HG03439 (cell line): ENCODE measurements around the gene RPL19.

Experiments
- ATAC-seq: cut with Tn5 transposase; IDR thresholded peaks from one replicate; pipeline ENCODE4 v1.9.1; 2021; ENCODE audit warnings: mild to moderate bottlenecking, moderate library complexity; ENCODE audit not compliant: unreplicated experiment

RPL19 gene

DNA sequence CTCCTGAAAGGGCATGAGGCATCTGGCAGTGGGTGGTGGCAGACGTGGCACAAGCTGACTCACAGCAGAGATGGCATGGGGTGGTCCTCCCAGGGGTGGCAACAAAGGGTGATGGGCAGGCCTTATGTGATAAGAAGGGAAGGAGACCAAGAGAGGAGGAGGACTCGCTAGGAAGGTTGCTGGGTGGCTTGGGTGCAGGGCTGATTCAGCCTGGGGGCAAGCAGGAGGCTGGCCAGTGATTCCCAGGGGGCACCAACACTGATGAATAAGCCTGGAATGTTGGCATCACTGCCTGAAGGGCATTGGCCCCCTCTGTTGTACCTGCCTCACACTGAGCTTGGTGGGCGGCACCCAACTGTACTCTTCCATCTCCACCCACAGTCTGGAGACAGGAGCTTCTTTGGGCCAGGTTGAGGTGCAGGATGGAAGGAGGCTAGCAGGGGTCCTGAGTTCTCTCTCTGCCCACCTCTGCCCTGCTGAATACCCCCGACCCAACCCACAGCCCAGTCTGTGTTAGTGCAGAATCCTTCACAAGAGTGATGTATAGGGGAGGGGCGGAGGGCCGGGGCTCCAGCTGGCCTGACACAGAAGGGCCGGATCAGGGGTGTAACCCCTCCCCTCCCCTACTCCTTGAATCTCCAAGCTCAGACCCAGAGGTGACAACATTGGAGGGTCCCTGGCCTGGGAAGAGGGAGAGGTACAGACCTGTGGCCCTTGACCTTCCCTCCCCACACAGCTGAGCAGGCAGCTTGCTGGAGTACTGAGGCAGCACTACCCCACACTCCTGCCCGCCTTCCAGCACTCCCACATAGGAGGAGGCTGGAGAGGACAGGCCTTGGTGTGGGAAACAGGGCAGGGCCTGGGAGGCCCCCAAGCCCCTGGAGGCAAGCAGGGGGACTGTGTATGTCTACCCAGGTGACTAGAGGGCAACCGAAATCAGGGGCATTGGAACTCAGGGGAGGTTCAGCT, 23.1 kb downstream of the RPL19 start:
- ATAC-seq = no peak

DNA sequence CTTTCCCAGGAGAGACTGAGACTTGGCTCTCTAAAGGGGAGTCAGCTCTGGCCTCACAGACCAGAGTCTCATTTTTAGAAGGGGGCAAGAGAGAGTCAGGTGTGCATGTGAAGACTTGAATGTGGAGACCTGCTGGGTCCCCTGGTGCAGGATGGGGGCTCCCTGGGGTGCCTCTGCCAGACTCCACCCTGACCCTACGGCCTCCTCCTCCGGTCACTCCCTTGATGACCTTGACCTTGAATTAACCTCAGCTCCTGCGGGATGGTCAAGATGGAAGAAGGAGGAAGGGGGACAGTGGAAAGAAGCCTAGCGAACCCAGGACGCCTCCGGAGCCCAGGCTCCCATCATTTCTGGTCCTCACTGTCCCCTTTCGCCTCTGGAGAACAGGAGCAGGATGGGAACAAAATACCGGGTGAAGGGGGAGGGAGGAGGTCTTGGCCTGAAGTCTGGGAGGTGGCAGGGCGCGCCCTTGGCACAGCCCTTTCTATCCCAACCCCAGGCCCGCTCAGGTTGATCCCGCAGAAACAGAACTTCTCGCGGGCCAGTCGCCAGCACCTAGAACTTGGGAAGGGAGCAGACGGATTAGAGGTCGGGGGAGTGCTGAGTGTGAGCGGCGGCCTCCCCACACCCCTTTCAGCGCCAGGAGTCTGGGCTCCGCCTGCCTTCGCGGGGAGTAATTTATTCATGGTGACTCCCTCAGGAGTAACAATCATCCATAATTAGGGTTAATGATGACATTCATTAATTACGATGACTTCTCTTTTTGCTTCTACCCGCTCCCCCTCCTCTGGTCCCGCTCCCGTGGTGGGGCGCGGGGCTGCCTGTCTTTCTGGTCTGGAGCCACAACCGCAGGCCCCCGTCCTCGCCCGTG, 24.1 kb downstream of the RPL19 start:
- ATAC-seq = no peak

DNA sequence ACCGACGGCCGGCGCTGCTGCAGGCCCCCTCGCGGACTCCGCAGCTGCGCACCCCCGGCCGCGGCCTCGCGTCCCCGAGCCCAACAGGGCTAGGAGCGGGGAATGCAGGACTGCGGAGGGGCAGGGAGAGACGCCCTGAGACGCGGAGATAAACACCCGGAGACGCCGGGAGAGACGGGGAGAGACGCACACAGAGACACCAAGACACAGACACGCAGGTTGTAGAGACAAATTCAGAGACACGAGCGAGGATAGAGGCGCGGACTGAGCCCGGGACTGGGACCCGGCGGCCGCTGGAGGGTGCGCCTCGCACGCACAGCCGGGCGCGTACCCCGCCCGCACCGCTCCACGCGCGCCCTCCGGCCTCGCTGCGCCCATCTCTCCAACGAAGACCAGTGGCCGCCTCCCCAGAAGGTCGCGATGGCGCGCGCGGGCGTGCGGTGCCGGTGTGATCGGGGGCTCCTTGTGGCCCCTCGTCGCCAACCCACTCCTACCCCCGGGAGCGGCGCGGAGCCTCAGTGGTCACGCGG, 24.8 kb downstream of the RPL19 start:
- ATAC-seq = no peak

DNA sequence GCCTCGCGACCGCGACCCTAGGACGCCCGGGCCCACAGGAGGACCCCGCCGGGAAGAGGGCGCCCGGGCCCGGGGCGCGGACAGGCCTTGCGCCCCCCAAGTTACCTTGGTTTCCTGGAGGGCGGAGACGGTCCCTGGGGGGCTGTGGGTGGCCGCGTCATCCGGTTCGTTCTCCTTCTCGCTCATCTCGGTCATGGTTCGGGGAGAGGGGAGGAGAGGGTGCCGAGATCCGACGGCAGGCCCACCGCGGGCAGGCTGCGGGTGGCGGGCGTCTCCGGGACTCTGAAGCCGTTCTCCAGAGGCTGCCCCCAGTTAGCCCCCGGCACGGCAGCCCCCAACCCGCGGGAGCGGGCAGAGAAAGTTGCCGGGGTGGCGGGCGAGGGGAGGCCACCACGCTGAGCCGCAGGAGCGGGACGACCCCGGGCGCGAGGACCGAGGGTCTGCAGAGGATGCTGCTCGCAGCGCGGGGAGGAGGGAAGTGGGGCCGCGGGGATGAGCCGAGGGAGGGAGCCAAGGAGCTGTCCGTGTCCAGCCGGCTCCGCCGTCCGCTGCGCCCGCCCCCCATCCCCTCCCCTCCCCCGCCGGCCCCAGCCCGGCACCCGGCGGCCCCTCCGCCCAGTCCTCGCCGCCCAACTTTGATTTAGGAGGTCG, 25.4 kb downstream of the RPL19 start, which contains the start of gene STAC2:
Gene STAC2, minus strand, starts transcription at position 638 of the 651 bp plus-strand sequence. Its CDS starts 443 bp downstream, at position 195.
- ATAC-seq = no peak

DNA sequence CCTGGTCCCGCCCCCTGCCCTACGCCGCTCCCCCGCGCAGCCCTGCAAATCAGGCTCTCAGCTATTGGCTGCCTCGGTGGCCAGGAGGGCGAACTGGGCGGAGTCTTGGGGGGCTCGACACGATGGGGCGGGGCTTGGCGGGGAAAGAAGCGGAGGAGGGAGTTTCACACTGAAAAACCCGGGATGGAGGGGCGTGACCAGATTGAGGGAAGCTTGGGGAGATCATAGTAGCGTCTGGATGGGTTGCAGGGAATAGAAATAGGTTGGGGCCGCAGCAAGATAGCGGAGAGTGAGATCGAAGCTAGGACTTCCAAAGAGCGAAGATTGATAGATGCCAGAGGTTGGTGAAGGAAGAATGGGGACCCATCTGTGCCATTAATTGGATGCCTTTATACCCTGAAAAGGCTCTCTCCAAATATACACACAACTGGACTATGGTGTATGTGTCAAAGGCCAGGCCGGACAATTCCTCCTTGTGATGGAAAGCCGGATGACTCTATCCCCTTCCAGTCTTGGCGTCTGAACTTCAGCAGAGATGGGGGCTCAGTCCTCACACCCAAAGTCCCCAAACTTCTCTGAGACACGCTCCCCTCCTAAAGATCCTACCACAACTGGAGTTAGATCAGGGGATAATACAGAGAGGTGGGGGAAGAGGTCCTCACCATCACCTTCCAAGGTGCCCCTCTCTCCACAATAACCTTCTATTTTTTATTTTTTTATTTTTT, 26.0 kb downstream of the RPL19 start:
- no peak for ATAC-seq

DNA sequence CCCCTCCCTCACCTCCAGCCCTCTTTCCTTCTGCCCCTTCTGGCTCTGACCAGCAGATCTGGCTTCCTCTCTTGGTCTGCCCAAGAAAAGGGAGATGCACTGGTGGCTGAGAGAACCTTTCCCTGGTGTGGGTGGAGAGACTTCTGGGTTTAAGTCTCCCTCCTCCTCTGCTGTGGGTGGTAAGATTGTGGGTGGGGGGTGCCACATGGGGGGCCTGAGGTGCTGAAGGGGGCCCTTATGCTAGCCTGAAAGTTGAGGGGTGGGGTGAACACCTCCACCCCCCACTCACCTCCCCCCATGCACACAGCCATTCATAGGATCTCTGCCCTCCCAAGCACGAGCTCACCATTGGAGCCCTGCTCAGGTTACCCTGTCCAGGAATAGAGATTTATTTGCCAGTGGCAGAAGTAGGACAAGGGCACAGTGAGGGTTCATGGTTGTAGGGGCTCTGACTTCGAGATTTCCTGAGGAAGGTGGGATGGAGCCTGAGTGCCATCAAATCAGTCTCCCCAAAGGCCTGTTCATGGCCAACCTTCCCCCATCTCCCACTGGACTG, 27.4 kb downstream of the RPL19 start:
- ATAC-seq = no peak

DNA sequence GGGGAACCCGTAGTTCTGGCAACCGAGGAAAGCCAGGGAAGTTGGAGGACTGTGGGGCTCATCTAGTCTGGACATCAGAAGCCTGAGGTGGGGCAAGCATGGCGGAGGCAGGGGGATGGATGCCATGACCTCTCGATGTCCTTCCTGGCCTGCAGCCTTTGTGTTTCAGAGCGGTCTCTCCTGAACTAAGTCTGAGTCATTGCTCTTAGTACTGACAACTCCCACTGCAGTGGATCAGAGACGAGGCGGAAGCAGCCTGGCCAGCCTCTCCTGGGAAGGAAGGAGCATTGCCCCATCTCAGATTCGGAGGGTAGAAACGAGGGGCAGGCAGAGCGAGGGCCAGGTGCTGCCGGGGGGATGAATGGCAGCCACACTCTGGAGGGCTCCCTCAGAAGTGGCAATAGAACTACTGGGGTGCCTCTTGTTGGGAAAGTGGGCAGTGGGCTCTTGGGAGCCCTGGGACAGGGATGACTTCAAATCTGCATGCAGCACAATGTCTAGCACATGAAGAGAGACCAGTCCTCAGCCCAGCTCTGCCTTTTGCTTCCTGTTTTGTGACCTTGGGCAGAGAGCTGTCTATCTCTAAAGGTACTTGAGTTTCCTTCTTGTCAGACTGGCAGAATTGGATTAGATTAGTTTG, 29.3 kb downstream of the RPL19 start:
- ATAC-seq = no peak

DNA sequence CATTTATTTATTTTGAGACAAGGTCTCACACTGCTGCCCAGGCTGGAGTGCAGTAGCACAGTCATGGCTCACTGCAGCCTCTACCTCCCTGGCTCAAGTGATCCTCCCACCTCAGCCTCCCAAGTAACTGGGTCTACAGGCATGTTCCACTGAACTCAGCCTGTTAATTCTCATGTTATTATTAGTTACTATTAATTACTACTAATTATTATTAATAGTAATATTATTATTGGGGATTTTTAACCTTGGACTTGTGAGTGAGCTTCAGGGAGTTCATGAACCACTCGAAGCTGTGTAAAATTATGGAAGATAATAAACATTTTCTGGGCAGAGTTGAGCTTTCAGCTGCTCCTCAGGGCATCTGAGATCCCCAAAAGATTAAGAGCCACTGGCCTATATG, 30.3 kb downstream of the RPL19 start:
- no peak for ATAC-seq

DNA sequence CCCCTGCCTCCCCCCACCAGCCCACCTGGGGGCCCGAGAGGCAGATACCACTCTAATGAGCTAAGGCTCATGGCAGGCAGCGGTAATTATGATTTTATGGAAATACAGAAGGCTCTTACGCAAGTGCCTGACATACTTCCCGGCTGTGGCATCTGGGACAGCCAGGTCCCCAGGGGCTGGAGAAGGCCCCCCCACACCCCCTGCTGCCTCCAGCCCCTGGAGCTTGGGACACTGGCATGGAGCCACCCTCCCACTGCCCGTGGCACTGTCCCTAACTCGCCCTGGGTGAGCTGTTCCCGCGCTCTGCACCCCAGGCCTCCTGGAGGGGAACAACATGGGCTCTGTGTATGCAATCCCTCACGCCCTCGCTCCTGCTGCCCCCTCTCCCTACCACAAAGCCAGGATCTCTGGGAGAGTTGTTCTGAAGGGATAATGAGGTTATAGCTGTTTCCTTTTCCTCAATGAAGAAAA, 31.0 kb downstream of the RPL19 start:
- ATAC-seq = no peak

DNA sequence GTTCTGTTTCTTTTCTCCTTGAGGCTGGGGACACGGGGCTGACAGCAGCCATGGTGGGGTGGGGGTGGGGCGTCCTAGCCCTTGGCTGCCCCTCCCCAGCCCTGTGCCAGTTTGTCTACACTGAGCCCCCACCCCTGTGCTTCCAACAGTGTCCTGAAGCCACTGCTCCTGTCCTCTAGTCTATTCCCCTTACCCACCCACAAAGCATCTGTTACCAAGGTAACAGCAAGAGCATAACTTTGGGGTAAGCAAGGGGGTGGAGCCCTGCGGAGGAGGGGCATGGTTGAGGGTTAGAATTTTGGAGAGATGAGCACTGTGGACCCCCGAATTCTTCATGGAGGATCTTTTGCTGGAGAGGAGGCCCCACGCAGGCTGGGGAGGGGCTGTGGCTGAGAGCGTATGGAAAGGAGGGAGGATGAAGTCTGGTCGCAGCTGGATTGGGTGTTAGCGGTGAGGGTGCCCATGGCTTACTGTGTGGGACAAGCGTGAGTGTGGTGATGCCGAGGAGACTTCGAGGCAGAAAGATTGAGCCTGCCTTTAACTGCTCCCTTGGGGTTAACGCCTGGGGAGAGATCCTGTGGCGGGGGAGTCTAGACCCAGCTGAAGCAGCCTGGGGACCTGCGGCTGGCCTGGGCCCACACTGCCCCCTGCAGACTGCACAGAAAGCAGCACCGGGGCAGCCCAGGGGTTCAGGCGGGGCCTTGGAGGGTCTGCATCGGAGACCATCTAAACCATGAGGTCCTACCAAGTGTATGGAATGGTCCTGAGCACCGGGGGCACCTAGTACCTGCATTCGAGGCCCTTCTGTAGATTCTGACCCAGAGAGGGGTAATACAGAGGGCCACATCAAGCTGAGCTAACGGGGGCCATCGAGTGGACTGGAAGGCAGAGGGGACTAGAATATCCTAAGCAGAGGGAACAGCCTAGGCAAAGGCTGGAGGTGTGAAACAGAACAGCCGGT, 31.8 kb downstream of the RPL19 start:
- no peak for ATAC-seq

DNA sequence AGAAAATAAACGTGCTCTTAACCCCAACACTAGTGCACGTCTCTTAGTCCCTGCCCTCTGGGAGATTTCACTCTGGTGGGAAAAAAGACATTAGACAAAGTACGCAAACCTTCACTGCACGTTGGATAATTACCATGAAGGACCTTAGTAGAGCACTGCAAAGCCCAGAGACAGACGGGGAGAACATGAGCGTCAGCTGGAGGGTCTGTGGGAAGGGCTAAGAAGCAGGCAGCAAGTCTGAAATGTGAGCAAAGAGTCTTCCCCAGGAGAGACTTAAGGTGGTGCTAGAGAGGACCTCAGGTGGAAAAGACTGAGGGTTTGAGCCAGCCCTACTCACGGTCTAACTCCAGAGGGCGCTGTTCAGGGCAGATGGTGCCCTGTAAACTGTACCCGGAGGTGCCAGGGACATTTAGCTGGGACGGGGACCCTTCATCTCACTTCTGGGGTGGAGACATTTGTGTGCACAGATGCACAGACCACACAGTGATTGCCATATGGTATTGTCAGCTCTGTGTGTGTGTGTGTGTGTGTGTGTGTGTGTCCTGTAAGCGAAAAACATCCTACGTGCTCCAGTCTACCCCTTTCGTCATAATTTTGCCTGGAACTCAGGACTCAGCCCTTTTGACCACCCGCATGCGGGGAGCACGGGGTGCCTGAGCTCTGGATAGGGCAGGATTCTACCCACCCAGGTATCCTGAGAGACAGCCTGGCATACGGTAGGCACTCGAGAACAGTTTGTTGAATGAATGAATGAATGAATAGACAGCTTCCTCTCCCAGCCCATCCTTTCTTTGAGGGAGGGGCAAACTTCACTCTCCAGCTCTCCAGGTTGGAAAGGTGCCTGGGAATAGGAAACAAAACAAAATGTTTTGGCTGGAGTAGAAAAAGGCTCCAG, 35.7 kb downstream of the RPL19 start:
- no peak for ATAC-seq

DNA sequence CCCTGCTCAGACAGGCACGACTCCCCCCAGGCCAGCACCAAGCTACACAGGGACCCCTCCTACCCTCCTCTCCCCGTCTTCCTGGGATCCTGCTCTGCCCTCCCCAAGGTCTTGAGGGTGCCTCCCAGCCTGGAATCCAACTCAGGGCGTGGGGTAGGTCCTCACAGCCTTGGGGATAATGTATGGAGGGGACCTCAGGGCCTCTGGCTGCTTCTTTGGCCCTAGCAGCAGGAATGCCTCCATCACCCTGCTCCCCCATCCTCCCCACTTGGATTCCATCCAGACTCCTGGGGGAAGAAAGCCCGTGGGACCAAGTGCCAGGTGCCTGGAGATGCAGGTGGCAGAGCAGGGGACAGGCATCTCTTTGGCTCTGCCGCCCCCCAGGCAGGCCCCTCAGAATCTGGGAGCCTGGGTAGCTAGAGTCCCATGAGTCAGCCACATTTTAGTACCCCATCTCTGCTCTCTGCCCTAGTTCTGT, 36.4 kb downstream of the RPL19 start:
- ATAC-seq = no peak

DNA sequence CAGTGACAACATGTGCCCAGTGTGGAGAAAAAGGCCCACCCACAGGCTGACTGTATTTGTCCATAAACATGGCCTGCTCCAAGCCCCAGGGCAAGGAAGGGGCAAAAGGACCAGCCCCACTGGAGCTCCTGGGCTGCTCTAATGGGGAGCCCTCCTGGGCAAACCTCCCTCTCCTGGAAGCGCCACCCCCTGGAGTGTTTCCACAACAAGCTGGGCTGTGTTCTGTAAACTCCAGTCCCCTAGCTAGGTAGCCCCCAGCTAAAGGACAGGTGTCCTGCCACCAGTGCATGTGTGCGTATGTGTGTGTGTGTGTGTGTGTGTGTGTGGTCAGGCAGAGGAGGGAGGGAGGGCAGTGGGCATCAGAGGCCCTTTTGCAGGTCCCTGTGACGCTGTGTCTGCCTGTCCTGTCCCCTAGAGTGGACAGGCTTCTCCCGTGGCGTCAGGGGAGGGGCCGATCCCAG, 36.9 kb downstream of the RPL19 start:
- ATAC-seq = no peak

DNA sequence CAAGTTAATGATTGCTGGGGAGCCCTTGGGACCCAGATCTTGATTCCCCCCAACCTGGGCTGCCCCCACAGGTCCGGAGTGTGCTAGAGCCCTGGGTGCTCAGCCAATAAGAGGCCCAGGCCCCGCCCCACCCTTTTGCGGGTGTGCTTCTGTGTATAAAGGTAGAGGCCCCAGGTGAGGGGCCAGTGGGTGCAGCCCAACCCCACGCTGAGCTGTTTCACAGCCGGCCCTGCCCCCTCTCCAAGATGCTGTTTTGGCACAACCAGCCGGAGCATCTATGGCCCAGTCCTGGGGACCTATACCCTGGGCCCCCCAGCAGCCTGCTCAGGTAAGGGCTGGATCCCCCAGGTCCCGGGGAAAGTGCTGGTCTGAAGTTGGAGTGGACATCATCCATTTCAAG, 37.5 kb downstream of the RPL19 start:
- ATAC-seq = no peak

DNA sequence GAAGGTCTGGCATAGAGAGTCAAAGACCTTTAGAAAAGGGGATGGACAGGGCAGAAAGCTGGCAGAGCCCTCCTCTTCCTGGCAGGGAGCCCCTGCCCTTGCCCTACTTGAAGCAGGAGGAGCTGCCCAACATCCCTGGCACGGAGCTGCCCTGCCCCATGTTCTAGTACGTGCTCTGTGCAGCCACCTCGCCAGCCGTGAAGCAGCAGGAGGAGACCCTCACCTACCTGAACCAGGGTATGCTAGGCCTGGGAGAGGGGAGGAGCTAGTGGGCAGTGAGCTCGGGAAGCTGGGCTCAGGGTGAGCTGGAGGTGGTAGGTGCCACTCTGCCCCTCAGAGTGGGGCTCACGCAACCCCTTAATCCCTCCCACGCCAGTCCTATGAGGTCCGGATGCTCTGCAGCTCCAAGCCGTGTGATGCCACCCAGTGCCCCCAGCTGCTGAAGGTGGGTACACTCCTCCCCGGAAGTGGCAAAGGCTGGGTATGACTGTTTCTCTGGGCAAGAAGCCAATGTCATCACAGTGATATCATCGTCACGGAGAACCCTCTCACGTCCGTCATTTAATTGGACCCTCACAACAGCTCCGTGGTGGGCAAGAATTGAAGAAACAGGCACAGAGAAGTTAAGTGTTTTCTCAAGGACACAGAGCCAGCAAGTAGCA, 38.4 kb downstream of the RPL19 start:
- ATAC-seq = no peak

DNA sequence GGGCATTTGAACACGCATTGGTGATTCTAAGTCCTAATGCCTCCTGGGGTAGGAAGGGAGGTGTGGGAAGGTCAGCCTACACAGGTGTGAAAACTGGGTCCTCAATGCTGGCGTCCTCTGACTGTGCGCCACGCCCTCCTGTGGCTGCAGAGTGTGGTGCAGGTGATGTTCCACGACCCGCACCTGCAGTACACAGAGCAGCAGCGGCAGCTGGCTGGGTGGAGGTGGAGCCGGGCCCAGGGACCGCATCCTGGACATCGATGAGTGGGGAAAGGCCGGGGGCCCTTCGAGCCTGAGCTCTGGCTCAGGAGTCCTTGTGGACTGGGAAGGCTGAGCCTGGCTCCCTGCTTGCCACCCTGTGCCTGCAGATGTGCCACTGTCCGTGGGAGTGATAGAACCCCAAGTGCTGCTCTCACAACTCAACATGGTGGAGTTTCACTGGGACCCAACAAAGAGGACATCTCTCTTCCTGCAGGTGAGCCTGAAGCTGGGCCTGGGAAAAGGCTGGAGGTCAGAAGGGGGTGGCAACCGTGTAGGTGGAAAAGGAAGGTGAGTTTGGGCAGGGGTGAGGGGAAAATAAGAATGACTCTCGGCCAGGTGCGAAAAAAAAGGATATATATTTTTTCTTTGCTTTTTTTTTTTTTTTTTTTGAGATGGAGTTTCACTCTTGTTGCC, 39.7 kb downstream of the RPL19 start:
- ATAC-seq = no peak
